ENCODE measurements around the gene ITGBL1.

- TF ChIP-seq, protein P1, sequence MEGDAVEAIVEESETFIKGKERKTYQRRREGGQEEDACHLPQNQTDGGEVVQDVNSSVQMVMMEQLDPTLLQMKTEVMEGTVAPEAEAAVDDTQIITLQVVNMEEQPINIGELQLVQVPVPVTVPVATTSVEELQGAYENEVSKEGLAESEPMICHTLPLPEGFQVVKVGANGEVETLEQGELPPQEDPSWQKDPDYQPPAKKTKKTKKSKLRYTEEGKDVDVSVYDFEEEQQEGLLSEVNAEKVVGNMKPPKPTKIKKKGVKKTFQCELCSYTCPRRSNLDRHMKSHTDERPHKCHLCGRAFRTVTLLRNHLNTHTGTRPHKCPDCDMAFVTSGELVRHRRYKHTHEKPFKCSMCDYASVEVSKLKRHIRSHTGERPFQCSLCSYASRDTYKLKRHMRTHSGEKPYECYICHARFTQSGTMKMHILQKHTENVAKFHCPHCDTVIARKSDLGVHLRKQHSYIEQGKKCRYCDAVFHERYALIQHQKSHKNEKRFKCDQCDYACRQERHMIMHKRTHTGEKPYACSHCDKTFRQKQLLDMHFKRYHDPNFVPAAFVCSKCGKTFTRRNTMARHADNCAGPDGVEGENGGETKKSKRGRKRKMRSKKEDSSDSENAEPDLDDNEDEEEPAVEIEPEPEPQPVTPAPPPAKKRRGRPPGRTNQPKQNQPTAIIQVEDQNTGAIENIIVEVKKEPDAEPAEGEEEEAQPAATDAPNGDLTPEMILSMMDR (IDR thresholded peaks at IDR 0.05) = no peak
- TF ChIP-seq POLR2AphosphoS5 (IDR thresholded peaks at IDR 0.05) (no peak), EP300 (IDR thresholded peaks at IDR 0.05) (no peak), POLR2A (IDR thresholded peaks at IDR 0.05) (no peak)
Observed at GRCh38 chr13:101520672-101521071, 68.2 kb downstream of the ITGBL1 start.

Measured in stomach (tissue), 4 donors.